Right renal pelvis (tissue), 4 donors: Measurements from ENCODE around the gene HERPUD1. TPM values are rescaled to one million over a fixed set of nuclear protein-coding genes. Genes with fewer than 3 reads are reported as not detected.
"Not testable (repeated sequence)": the region's sequence is repeated elsewhere in the genome, so short reads cannot be mapped to it uniquely, and the experiment has no call there.

Experiments used
- DNase-seq, 4 donors: peaks; one replicate each; pipeline ENCODE4 v3.0.0-alpha.2; 2013; ENCODE audit warnings: low read depth in 4 of 4, low spot score in 3 of 4, missing footprints in 1 of 4
- polyA plus RNA-seq, 4 donors: library from polyadenylated mRNA; unstranded; fragments of 120-200 nt; gene quantifications; one replicate each; pipeline ENCODE4 v1.2.1, GENCODE V29; 2013; ENCODE audit not compliant: insufficient read length in 4 of 4

The HERPUD1 gene
- polyA plus RNA-seq, 4 donors = 116 to 134 (median 122) TPM

DNA sequence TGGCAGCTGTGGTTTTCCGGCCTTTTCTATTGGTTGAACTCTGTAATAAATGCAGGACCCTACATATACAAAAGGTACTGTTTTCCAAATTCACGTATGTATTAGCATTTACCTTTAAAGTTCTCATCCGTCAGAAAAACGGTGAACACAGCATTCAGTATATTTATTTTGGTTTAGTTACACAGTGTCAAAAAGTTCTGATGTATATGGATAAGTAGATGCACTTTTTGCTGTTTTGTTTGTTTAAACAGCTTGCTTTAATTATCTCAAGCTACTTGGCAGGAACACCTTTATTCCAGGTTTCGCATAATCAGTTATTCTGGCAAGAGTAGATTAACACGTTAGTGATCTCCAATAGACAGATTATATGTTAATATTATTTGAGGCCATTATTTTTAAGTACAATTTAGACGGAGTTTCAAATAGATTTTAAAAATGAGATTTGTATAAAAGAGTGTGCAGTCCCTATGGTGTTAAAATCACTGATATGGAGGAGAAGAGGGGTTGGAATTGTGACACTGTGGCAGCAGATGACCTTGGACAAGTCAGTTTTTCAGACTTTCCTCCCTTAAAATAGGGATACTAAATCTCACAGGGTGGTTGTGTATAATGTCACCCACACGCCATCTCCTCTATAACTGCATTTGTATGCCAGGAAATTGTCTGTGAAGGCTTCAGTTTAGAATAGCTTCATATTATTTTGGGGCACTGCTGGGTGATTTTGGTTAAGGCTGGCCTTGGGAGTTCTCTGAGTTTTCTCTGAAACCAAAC, 2.1 kb downstream of the HERPUD1 start:
- DNase-seq = no peak

DNA sequence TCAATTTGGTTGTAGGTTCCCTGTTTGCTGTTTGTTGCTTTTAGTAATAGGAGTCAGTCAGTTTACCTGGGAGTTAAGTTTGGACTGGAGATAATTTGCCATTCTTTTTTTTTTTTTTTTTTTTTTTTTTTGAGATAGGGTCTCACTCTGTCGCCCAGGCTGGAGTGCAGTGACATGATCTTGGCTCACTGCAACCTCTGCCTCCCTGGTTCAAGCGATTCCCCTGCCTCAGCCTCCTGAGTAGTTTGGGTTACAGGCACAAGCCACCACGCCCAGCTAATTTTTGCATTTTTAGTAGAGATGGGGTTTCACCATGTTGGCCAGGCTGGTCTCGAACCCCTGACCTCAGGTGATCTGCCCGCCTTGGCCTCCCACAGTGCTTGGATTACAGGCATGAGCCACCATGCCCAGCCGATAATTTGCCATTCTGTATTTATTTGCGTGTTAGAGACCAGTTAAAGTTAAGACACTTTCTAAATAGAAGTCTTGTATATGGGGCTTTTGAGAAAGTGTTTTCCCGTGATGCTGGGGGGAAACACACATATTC, 2.7 kb downstream of the HERPUD1 start:
- not testable (repeated sequence) for DNase-seq

DNA sequence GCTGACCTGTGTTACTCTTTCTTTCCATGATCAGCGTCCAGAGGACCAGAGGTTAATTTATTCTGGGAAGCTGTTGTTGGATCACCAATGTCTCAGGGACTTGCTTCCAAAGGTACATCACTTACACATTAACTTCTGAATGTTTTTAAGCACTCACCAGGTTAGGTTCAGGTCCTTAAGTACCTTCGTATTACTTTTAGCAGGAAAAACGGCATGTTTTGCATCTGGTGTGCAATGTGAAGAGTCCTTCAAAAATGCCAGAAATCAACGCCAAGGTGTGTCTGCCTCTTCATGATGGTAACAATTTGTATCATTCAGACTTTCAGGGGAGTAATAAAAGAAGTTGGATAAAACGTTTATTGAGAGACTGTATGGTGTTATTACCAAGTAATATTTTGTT, 3.3 kb downstream of the HERPUD1 start:
- no peak for DNase-seq

DNA sequence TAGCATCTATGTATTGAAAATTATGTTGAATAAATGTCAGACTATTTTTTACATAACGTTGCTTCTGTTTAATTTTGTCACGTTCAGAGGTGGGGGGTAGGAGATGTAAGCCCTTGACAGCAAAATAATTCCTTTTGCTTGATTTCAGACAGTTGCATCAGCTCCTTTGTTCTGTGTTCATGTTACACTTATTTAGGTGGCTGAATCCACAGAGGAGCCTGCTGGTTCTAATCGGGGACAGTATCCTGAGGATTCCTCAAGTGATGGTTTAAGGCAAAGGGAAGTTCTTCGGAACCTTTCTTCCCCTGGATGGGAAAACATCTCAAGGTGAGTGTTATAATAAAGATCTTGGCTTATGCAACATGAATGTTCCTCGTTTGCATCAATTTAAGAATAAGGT, 4.5 kb downstream of the HERPUD1 start:
- DNase-seq = no peak

DNA sequence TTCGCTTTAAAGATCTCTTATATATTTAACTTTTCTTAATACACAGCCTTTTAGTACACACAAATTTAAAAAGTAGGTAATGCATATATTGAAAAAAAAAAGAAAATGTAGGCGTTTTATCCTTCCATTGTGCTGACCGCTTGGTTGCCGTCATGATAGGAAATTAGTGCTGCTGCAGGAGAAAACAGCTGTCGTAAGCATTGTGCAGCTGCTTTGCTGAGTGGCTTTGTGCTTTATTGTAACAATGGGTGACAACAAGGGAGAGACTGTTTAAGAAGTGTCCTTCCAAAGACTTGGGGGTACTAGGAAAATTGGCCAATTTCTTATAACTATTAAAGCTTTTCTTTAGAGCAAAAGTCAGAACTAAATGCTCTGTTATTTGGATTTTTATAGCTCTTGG, 5.0 kb downstream of the HERPUD1 start:
- no peak for DNase-seq

DNA sequence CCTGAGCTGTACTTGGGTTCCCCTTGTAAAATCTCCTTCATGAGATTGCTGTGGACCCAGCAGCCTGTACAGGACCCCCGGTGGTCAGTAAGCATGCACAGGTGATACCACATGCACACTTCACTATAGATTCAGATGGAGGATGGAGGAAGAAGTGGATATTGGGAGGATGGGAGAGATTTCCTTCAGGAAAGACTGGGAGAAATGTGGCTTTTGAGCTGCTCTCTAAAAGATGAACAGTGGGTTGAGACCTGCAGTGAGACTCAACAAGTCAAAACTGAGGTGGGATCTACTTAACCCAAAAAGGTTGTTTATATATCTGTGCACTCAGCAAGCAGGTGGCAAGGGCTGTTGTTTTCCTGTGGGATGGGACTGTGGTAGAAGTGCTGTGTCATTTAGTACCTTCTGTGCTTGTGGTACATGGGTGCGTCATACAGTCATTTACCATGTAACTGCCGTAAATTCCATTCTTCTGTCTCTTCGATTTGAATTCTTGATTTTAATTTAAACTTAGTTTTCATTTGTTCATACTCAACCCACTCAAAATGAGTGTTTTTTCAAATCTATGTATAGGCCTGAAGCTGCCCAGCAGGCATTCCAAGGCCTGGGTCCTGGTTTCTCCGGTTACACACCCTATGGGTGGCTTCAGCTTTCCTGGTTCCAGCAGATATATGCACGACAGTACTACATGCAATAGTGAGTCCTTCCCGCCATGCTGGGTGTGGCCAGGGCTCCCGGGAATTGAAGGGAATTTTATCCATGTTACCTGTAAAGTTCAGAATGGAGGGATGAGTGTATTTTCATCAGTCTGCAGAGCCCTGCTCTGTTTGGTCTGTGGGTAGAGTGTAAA, 6.9 kb downstream of the HERPUD1 start:
- no peak for DNase-seq

DNA sequence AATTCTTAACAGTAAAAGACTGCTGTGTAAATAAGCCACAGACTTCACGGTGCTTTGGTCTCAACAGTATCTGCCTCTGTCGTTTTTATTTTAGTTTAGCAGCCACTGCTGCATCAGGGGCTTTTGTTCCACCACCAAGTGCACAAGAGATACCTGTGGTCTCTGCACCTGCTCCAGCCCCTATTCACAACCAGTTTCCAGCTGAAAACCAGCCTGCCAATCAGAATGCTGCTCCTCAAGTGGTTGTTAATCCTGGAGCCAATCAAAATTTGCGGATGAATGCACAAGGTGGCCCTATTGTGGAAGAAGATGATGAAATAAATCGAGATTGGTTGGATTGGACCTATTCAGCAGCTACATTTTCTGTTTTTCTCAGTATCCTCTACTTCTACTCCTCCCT, 7.9 kb downstream of the HERPUD1 start:
- no peak for DNase-seq

DNA sequence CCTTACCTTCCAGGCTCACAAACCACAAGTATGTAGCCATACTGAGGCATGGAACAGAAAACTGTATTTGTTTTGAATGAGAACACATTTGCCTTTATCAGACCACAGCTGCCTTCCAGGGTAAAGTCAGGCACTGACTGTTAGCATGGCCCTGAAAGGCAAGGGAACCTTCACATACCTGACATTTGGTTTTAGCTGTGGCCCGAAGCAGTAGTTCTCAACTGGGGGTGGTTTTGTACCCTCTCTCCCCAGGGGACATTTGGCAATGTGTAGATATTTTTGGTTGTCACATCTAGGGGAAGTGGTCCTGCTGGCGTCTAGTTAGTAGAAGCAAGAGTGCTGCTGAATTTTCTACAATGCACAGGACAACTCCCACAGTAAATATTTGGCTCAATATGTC, 9.2 kb downstream of the HERPUD1 start:
- DNase-seq = no peak

DNA sequence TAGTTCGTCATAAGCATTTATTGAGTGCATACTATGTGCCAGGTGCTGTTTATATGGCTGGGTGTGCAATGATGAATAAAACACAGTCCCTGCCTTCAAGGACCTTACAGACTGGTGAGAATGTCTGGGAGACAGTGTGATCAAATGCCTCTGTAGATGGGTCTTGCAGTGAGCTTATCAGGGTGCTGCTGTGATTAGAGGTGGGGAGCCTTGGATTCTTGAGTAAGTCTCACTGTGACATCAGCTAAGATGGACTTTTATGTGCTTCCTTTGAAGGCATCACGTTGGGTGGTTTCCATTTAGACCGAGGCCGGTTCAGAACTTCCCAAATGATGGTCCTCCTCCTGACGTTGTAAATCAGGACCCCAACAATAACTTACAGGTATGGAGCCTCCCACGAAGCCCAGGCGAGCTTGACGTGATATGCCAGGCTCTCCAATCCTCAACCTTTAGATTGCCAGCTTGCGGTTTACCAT, 10.0 kb downstream of the HERPUD1 start:
- DNase-seq = no peak

DNA sequence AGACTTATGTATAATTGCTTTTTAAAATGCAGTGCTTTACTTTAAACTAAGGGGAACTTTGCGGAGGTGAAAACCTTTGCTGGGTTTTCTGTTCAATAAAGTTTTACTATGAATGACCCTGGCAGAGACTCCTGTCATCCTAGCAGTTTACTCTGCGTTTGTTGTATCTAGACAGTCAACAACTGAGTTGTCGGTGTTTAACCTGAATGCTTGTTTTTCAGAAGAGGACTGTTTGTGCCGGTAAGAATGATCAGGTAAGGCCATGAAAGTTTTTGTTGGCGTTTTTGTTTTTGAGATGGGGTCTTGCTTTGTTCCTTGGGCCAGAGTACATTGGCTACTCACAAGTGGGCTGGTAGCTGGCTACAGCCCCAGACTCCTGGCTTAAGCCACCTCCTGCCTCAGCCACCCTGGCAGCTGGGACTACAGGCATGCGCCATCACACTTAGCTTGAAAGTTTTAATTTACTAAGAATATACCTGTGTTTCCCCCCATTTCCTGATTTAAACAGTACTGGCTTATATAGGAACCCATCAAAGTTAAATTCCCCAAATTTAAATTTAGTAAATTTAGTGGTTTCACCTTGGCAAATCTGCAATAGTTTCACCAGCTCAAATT, 11.9 kb downstream of the HERPUD1 start:
- no peak for DNase-seq

DNA sequence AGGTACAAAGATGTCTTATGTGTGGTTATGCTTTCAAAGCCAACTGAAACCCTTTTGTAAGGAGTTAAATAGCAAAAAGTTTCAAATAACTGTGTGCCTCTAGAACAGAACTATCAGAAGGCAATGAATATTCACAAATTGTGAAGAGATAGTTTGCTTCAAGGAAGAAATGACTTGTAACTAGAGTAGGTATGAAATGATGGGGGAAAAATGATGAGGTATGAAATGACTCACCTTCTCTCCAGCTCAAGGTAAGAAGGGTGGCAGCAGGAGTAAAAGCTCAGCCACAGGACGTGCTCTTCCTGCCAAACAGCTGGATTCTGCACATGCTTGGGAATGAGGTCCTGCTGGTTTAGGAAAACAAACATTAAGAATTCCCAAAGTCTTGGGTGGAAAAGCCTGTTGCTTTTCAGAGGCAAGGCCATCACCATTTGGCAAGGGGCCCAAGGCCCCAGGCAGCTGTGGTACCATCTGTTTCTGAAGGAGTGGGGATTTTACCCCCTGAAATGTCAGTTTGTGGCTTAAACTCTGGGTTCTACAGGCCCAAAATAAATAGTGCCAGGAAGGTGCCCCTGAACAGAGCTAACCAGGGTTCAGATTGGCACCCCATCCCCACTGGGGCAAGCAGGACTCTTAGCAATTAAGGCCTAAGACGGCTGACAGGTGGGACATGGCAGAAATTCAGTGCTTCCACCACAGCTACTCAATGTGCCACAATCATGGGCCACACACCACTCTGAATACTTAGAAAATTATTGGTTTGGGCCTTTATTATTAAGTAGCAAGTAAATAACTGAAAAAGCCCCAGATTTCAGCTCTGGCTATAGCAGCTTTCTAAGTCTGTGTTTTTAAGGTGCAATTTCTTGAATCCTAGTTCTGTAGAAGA, 13.3 kb downstream of the HERPUD1 start:
- DNase-seq = no peak

DNA sequence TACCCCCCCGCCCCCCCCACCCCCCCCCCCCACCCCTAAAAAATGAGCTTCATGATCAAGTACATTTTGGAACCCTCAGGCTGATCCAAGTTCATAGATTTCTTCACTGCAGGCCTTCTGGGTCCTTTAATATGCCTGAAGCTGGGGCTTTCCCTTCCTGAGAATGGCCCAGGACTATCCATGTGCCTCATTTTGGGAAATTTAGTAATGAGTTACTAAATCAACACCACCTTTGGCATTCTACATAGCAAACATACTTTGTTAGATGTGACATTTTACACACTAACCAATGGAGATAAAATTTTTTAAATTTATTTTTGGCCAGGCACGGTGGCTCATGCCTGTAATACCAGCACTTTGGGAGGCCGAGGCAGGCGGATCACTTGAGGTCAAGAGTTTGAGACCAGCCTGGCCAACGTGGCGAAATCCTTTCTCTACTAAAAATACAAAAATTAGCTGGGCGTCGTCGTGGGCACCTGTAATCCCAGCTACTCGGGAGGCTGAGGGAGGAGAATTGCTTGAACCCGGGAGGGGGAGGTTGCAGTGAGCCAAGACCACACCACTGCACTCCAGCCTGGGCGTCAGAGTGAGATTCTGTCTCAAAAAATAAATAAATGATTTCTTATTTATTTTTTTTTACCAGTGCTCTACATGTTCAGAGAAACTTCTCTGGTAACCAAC, 14.0 kb downstream of the HERPUD1 start:
- no peak for DNase-seq

DNA sequence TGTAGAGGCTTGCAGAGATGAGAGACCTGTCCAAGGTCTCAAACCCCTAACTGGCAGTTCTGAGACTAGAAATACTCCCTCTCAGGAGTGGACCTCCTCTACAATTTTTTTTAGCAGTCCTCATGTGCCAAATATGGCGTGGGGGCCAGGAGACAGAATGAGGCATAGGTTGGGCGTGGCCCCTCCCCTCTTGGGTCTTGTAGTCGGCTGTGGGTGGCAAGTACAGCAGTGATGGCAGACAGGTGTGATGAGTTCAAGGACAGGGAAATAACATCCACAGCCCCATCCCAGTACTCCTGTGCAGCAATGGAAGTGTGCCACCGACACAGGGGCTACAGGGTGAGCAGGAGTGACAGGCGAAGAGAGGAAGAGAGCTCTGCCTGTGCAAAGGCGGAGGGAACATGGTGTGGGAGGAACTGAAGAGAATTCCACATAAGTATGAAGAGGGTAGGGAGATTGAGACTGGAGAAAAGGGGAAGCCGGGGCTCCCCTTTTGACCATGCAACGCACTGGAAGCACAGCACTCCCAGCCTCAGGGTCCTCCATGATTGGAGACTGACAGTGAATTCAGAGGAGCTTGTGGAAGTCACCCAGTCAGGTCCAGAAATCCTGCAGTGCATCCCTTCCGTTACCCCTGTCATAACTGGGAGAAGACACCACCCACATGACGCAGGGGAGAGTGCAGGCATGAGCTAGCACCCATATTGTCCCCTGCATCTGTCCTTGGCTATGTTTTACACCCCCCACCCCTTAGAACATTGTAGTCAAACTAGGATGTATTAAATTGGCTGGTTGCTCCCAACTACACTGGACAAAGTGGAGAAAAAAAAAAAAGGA, 15.0 kb downstream of the HERPUD1 start:
- DNase-seq = no peak

DNA sequence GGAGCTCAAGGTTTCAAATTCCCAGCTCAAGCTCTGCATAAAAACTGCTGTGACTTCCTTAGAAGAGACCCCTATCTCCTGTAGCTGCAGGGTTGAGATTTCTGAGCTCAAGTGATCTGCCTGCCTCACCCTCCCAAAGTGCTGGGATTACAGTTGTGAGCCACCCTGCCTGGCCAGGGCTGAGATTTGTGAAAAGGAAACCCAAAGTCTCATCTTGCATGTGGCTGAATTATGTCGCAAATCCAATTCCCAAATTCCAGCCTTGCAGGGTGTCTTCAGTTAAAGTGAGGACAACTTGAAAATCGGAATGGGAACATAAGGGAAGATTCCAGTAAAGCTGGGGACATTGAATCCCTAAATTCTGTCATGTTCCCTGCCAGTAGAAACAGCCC, 15.7 kb downstream of the HERPUD1 start:
- no peak for DNase-seq

DNA sequence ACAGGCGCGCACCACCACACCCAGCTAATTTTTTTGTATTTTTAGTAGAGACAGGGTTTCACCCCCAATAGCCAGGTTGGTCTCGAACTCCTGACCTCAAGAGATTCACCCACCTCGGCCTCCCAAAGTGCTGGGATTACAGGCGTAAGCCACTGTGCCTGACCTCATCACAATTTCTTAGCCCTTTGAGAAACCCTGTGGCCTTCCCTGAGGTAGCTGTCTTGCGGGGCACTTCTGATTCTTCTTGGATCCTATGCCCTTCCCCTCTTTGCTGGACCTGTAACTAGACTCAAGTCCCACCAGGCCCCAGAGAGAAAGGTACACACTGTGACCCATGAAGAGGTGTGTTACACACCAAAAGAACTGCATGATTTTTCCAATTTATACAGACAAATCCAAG, 16.3 kb downstream of the HERPUD1 start:
- no peak for DNase-seq

DNA sequence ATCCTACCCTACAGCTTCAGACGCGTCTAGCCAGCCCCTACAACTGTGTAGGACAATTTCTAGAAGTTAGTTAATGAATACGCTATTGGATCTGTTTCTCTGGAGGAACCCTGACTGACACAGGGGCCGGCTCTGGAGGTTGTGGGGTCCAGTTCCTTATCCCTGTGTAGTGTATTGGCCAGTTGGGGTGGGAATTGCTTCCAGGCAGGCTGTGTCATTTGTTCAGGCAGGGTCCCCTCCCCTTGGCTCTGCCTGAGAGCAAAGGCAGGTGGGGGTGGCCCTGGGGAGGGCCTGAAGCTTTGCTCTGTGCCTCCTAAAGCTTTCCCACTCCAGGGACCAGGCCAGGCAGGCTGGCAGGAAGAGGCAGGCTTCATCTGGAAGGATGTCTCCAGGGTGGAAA, 18.1 kb downstream of the HERPUD1 start:
- no peak for DNase-seq

DNA sequence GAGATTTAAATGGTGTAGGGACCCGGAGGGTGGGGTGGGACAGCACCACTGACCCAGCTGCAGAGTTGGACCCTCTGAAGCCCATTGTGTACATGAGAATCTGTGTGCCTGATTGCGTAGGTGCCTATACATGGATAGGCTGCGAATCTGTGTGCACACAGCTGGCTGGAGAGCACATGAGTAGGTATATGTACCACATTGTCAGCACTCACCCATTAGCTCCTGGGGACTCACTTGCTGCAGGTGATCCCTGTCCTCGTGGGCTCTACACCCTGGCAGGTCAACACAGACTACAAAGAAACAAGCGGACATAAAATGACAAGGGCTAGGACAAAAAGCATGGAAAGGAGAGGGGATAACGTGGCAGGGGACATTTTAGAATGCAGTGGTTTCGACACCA, 18.5 kb downstream of the HERPUD1 start:
- no peak for DNase-seq

DNA sequence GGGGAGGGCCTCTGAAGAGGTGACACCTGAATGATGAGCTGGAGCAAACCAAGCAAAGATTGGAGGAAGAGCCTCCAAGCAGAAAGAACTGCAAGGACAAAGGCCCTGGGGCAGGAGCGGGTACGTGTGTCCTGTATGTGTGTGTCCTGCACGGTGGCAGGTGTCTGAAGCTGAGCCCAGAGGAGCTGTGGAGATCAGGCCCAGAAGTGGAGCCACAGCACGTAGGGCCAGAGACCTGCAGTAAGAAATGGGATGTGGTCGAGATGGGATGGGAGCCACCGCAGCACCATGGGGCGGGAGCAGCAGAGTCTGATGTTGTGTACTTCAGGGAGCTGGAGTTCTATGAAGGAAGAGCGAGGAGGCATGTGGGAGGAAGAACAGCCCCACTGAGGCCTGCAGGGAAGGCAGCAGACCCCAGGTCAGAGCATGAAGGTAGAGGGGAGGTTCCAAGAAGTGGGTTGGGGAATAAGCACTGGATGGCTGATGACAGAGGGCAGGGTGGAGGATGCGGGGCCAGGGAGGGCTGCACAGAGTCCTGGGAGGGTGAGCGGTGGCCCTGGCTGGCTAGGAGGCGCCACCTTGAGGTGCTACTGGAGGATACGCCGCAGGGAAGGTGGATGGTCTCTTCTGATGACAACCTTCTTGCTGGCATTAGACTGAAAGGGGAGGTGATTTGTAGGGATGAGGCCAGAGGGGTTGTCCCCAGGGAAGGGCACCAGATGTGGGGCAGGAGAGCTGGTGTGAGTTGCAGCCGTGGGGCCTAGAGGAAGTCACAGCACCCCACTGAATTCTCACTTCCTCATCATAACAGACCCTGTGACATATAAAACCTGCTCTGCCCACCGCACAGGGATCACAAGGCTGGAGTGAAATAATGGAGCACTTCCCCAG, 19.2 kb downstream of the HERPUD1 start:
- DNase-seq = no peak
